K562 treated with DMSO at 1 percent for 12 hours (cell line): ENCODE data around the gene SLC26A3. TPM values are rescaled to one million over a fixed set of nuclear protein-coding genes. Genes with fewer than 3 reads are reported as not detected.

Experiments used
- total RNA-seq: library from RNA; unstranded; fragments of 300-600 nt; gene quantifications from 2 replicates; pipeline ENCODE4 v1.2.3, GENCODE V29; 2022; ENCODE audit not compliant: insufficient read depth

Gene SLC26A3
- total RNA-seq: not detected in 2 replicates

DNA sequence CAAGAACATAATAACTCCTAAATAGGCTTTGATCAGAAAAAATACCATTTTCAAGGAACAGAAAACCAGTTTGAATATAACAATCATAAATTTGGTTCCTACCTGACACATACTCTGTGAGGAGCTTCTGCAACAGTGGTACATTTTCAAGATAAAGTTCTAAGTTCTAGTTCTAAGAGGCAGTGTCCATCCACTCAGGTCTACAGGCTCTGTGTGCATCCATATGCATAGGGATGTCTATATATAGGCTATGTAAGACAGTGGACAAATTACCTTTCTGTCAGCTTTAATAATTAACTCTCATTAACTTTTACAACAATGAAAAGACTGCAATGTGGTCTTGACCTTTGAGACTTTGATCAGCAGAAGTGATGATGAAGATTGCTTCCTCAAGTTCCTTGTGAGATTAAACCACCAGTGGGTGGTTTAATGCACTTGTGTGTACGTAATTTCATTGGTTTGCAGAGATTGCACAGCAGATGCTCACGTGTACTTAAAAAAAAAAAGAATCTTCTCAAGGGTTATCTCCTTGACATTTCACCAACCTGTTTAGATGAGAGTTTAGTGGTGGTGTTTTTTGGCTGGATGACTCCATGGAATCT, at the start of gene SLC26A3:
Gene SLC26A3, minus strand, starts transcription at position 215 of the 602 bp plus-strand sequence. CDS start 8,714 bp downstream, outside the sequence.

DNA sequence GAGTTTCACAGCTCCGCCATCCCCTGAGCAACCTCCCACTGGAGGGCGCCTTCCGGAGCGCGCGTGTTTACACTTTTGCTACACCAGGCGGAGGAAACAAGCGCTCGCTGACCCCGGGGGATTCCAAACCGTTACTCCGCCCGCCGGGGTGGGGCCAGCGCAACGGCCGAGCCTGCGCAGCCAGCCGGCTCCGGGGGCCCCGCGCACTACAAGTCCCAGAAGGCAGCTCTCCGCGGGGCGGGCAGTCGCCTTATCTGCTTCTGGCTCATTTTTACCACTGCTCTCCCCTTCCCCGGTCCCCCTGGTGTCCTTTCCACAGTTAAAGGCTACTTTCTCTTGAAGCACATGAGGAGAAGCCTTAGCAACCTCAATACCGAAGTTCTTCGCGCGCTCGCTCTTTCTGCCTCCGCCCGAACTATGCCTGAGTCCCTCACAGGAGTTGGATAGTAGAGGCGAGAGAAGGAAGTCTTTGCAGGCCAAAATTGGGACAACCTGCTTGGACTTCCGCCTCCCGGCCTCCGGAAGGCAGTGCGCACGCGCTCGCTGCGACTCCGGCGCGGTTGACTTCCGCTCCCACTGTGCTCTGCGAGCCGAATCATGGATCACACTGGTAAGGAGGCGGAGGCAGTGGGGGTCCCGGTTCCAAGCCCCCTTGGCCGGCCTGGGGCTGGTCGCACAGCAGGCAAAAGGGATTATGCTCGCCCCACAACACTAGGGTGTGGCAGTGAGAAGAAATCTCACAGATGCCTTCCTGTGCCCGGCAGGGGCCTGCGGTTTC, 59.3 kb downstream of the SLC26A3 start, which contains the start of gene CBLL1:
Gene CBLL1, plus strand, starts transcription at position 576 of the 778 bp plus-strand sequence. Its CDS starts 22 bp downstream, at position 598.

Other genes with a start within 250 kb of the SLC26A3 start
- 12.7 and 34.0 TPM in 2 replicates for gene COG5, start 239.3 kb downstream of the SLC26A3 start, total RNA-seq
- 7.8 and 12.6 TPM in 2 replicates for gene DUS4L, start 239.3 kb downstream of the SLC26A3 start, total RNA-seq
- gene BCAP29, start 223.0 kb downstream of the SLC26A3 start, total RNA-seq: 48.3 and 106 TPM in 2 replicates
- 0.51 TPM in 1 of 2 replicates, not detected in the other for gene SLC26A4, start 142.4 kb downstream of the SLC26A3 start, total RNA-seq
- gene CBLL1, start 59.1 kb downstream of the SLC26A3 start, total RNA-seq: 9.6 and 31.9 TPM in 2 replicates
- 128 and 295 TPM in 2 replicates for gene DLD, start 88.0 kb upstream of the SLC26A3 start, total RNA-seq
- 16.2 and 29.4 TPM in 2 replicates for gene LAMB1, start 199.9 kb upstream of the SLC26A3 start, total RNA-seq